GM23338 (cell line): Measurements from ENCODE around the gene TSC22D1. TPM values are rescaled to one million over a fixed set of nuclear protein-coding genes. Genes with fewer than 3 reads are reported as not detected.

Experiments used
- ATAC-seq: fragments of 200-7000 bp; cut with Tn5 transposase; 3 replicates; pipeline ENCODE4 v1.9.1; 2020
- DNase-seq: peaks from one replicate; pipeline ENCODE4 v3.0.0-alpha.2; 2015; ENCODE audit warnings: low spot score
- H2AFZ ChIP-seq: fragments of 200-600 bp; sonication (generic); 2 replicates; pipeline ENCODE4 v1.8.0; 2016; ENCODE audit warnings: antibody characterized with exemption, mild to moderate bottlenecking, moderate library complexity
- H3F3A ChIP-seq: fragments of 200-600 bp; sonication (generic); replicated peaks from 2 replicates; pipeline ENCODE4 v1.8.0; 2017; ENCODE audit warnings: antibody characterized with exemption, mixed run types, low read depth
- H3K27ac ChIP-seq: fragments of 200-600 bp; sonication (generic); 2 replicates; pipeline ENCODE4 v1.6.1; 2016; ENCODE audit warnings: low read depth
- H3K27me3 ChIP-seq: fragments of 200-600 bp; sonication (generic); 2 replicates; pipeline ENCODE4 v1.8.0; 2016; ENCODE audit warnings: mild to moderate bottlenecking, mixed run types, moderate library complexity; ENCODE audit not compliant: insufficient read depth
- H3K36me3 ChIP-seq: fragments of 200-600 bp; sonication (generic); 2 replicates; pipeline ENCODE4 v1.8.0; 2016; ENCODE audit warnings: mild to moderate bottlenecking; ENCODE audit not compliant: insufficient read depth
- H3K4me1 ChIP-seq: fragments of 200-600 bp; sonication (generic); 2 replicates; pipeline ENCODE4 v1.8.0; 2016; ENCODE audit warnings: mild to moderate bottlenecking, moderate library complexity; ENCODE audit not compliant: insufficient read depth
- H3K4me2 ChIP-seq: fragments of 200-600 bp; sonication (generic); 2 replicates; pipeline ENCODE4 v1.7.1; 2017; ENCODE audit warnings: mixed run types
- H3K4me3 ChIP-seq: fragments of 200-600 bp; sonication (generic); 2 replicates; pipeline ENCODE4 v1.6.1; 2016; ENCODE audit warnings: mixed run types
- H3K79me2 ChIP-seq: fragments of 200-600 bp; sonication (generic); replicated peaks from 2 replicates; pipeline ENCODE4 v1.8.0; 2017; ENCODE audit warnings: mild to moderate bottlenecking; ENCODE audit not compliant: insufficient read depth
- H3K9me2 ChIP-seq: fragments of 200-600 bp; sonication (generic); 2 replicates; pipeline ENCODE4 v1.8.0; 2017; ENCODE audit not compliant: insufficient read depth
- H4K20me1 ChIP-seq: fragments of 200-600 bp; sonication (generic); replicated peaks from 2 replicates; pipeline ENCODE4 v1.8.0; 2017; ENCODE audit warnings: mild to moderate bottlenecking; ENCODE audit not compliant: insufficient read depth
- H3K27ac Mint-ChIP-seq: 2 replicates; pipeline ENCODE4 v1.8.0; 2020; ENCODE audit warnings: inconsistent platforms, mild to moderate bottlenecking, moderate library complexity, mixed read lengths
- H3K27me3 Mint-ChIP-seq: 3 replicates; pipeline ENCODE4 v1.8.0; 2022; ENCODE audit warnings: low read depth, mild to moderate bottlenecking, moderate library complexity, mixed read lengths, inconsistent platforms; ENCODE audit not compliant: insufficient read depth, poor library complexity
- H3K36me3 Mint-ChIP-seq: 3 replicates; pipeline ENCODE4 v1.8.0; 2021; ENCODE audit warnings: low read depth, mild to moderate bottlenecking, inconsistent platforms, moderate library complexity, mixed read lengths
- H3K4me1 Mint-ChIP-seq: 3 replicates; pipeline ENCODE4 v1.8.0; 2020; ENCODE audit warnings: mild to moderate bottlenecking, inconsistent platforms, mixed read lengths
- H3K4me3 Mint-ChIP-seq: 3 replicates; pipeline ENCODE4 v1.8.0; 2021; ENCODE audit warnings: moderate library complexity, mild to moderate bottlenecking, inconsistent platforms, mixed read lengths
- H3K9me3 Mint-ChIP-seq: 3 replicates; pipeline ENCODE4 v1.8.0; 2020; ENCODE audit warnings: moderate library complexity, mild to moderate bottlenecking, inconsistent platforms, mixed read lengths
- EZH2 ChIP-seq: fragments of 200-600 bp; sonication (generic); IDR thresholded peaks from one replicate; pipeline ENCODE4 v1.8.0; 2017; ENCODE audit warnings: antibody characterized with exemption, mild to moderate bottlenecking, low read depth; ENCODE audit not compliant: unreplicated experiment
- EZH2phosphoT487 ChIP-seq: fragments of 200-600 bp; sonication (generic); IDR thresholded peaks from one replicate; pipeline ENCODE4 v1.8.1; 2018; ENCODE audit warnings: antibody characterized with exemption; ENCODE audit not compliant: unreplicated experiment
- POLR2AphosphoS5 ChIP-seq: IDR thresholded peaks from 2 replicates; pipeline ENCODE4 v1.6.1; 2016; ENCODE audit warnings: antibody characterized with exemption, low read depth
- ZNF462 ChIP-seq: fragments of 250-450 bp; sonication (Bioruptor Pico); IDR thresholded peaks from 2 replicates; pipeline ENCODE4 v1.5.0; 2020; ENCODE audit warnings: mild to moderate bottlenecking, moderate library complexity
- polyA plus RNA-seq: library from polyadenylated mRNA; unstranded; fragments of >200 nt; fragmentation: Nextera tagmentation; extraction: Ambion mirVana; gene quantifications from 2 replicates; pipeline ENCODE4 v1.2.1, GENCODE V29; 2016
- total RNA-seq: library from RNA; depleted of rRNA; stranded (reverse); fragments of >200 nt; shearing (Covaris generic); gene quantifications from 2 replicates; pipeline ENCODE4 v1.2.3, GENCODE V29; 2014
- TF ChIP-seq, protein P1 (sequence below): IDR thresholded peaks from 2 replicates; pipeline ENCODE4 v1.6.1; 2016; ENCODE audit warnings: antibody characterized with exemption

Gene TSC22D1
- total and polyA plus RNA-seq, 2 experiments from 2014 or later = 58.5 to 114 TPM

DNA sequence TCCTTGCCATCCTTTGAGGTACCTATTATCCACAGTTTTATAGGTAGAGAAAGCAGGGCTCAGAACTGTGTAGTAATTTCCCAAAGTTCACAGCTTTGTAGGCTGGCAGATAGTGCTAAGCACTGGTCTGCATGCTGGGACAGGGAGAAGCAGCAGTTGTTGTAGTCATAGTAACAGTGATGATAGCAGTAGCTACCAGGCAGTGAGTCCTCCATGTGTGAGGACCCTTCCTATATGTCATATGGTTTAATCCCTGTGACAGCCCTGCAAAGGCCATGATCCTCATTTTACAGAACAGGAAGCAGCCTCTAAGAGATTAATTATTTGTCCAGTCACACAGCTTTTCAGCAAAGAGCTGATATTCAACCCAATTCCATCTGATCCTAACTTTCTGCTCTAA is 181.5 kb downstream of the TSC22D1 start (continued):
- no peak for TF ChIP-seq ZNF462 (CRISPR knock-in tag)
- TF ChIP-seq EZH2phosphoT487 = no peak
- TF ChIP-seq, protein P1, sequence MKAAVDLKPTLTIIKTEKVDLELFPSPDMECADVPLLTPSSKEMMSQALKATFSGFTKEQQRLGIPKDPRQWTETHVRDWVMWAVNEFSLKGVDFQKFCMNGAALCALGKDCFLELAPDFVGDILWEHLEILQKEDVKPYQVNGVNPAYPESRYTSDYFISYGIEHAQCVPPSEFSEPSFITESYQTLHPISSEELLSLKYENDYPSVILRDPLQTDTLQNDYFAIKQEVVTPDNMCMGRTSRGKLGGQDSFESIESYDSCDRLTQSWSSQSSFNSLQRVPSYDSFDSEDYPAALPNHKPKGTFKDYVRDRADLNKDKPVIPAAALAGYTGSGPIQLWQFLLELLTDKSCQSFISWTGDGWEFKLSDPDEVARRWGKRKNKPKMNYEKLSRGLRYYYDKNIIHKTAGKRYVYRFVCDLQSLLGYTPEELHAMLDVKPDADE = no peak
- no peak for TF ChIP-seq POLR2AphosphoS5
- TF ChIP-seq EZH2 = no peak

DNA sequence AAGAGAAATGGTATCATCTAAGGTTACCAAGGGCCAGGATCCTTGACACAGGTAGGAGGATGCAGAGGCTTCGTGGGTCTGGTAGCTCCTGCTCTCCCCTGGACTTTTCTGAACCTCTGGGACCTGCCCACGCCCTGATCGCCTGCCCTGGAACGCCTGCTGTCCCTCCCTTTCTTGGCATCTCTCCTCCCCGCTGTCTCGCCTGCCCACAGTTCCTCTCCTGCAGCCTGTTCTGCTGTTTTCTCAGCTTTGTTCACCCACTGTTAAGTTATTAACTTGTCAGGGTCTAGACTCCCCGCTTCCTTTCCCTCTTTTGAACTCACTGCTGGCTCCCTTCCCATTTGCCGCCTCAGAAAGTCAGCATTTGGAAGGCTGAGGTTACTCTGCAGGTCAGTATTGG is 182.7 kb downstream of the TSC22D1 start:
- Histone ChIP-seq H3F3A (0 out of 2 replicates have a peak, but pooled peaks cover 2% of the 10 kb centered on the region), H3K36me3 (no peaks in the 10 kb centered on the region), H3K27ac (no peak overlapping the region), H2AFZ (no peak overlapping the region; the same call in 1 of the 2 replicates), H3K9me2 (peaks cover 24% of the 10 kb centered on the region), H3K27me3 (no peaks in the 10 kb centered on the region), H3K4me2 (no peak overlapping the region), H4K20me1 (no peaks in the 10 kb centered on the region), H3K4me3 (no peak overlapping the region), H3K4me1 (peaks cover 14% of the 10 kb centered on the region), H3K79me2 (no peaks in the 10 kb centered on the region)
- Mint-ChIP-seq H3K36me3 (no peaks in the 10 kb centered on the region), H3K27me3 (peaks cover 3% of the 10 kb centered on the region), H3K4me3 (no peak overlapping the region), H3K27ac (no peak overlapping the region), H3K4me1 (peaks cover 25% of the 10 kb centered on the region), H3K9me3 (no peaks in the 10 kb centered on the region)
- TF ChIP-seq POLR2AphosphoS5 = no peak
- ATAC-seq (no peak), DNase-seq (no peak)
